ENCODE data around the gene DPRX. TPM values are rescaled to one million over a fixed set of nuclear protein-coding genes. Genes with fewer than 3 reads are reported as not detected.

The DPRX gene
- not detected in 2 replicates for total RNA-seq

GRCh38 chr19:53631949-53632407 is at the start of gene DPRX:
TSS of gene DPRX (plus strand) at chr19:53631999. CDS start at chr19:53632107, 108 bp downstream.

Other genes with a start within 250 kb of the DPRX start
- 3.9 and 6.2 TPM in 2 replicates for gene ZNF765, start 236.8 kb upstream of the DPRX start, total RNA-seq
- 6.9 and 7.0 TPM in 2 replicates for gene ZNF761, start 200.0 kb upstream of the DPRX start, total RNA-seq
- gene ZNF813, start 164.3 kb upstream of the DPRX start, total RNA-seq = 1.5 and 2.1 TPM in 2 replicates
- gene ZNF331, start 93.9 kb upstream of the DPRX start, total RNA-seq = 2.3 and 5.9 TPM in 2 replicates
- not detected in 2 replicates for gene NLRP12, start 192.3 kb downstream of the DPRX start, total RNA-seq
- 23.2 and 29.8 TPM in 2 replicates for gene MYADM, start 235.9 kb downstream of the DPRX start, total RNA-seq